Activated naive CD4-positive, alpha-beta T cell treated with anti-CD3 and anti-CD28 coated beads, Interleukin-2, amount 50 U/mL, for 24 hours (primary cell): ENCODE results near the gene MIOX.

ENCODE experiments used
- H3K27ac Mint-ChIP-seq: one replicate; pipeline ENCODE4 v1.8.0; 2021; ENCODE audit warnings: mild to moderate bottlenecking, mixed read lengths
- H3K27me3 Mint-ChIP-seq: one replicate; pipeline ENCODE4 v1.8.0; 2021; ENCODE audit warnings: mixed read lengths
- H3K36me3 Mint-ChIP-seq: one replicate; pipeline ENCODE4 v1.8.0; 2021; ENCODE audit warnings: mixed read lengths
- H3K4me1 Mint-ChIP-seq: one replicate; pipeline ENCODE4 v1.8.0; 2021; ENCODE audit warnings: mixed read lengths
- H3K4me3 Mint-ChIP-seq: one replicate; pipeline ENCODE4 v1.8.0; 2021; ENCODE audit warnings: mild to moderate bottlenecking, mixed read lengths
- H3K9me3 Mint-ChIP-seq: one replicate; pipeline ENCODE4 v1.8.0; 2021; ENCODE audit warnings: mixed read lengths

MIOX gene

GRCh38 chr22:50523806-50524675 lies 37.4 kb downstream of the MIOX start:
- Mint-ChIP-seq H3K9me3 (no peaks in the 10 kb centered on the region), H3K4me3 (peak overlapping the region; percentile 97), H3K27me3 (no peaks in the 10 kb centered on the region), H3K36me3 (peaks cover 5% of the 10 kb centered on the region), H3K4me1 (peaks cover 28% of the 10 kb centered on the region), H3K27ac (peak overlapping the region; percentile 79)

DNA sequence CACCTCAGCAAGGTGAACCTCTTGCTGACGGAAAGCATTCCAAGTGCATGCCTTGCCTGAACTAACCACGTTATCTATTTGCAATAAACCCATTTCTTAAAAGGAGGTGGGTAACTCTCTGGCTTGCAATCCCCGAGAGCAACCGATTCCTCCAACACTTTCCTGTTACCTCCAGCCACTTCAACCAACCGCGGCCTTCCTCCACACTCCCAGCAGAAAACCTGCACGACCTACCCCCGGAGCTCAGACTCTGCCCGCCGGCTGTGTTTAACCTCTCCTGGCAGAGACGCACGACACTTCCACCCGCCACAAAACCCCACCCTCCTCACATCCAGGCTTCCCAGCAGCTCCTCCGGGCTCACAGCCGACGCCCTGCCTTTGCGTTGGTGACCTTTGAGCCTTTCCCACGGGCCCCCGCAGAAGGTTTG lies 38.0 kb downstream of the MIOX start:
- Mint-ChIP-seq H3K9me3 (no peaks in the 10 kb centered on the region), H3K4me1 (peaks cover 28% of the 10 kb centered on the region), H3K27ac (peak overlapping the region; percentile 79), H3K4me3 (peak overlapping the region; percentile 97), H3K36me3 (peaks cover 5% of the 10 kb centered on the region), H3K27me3 (no peaks in the 10 kb centered on the region)

DNA sequence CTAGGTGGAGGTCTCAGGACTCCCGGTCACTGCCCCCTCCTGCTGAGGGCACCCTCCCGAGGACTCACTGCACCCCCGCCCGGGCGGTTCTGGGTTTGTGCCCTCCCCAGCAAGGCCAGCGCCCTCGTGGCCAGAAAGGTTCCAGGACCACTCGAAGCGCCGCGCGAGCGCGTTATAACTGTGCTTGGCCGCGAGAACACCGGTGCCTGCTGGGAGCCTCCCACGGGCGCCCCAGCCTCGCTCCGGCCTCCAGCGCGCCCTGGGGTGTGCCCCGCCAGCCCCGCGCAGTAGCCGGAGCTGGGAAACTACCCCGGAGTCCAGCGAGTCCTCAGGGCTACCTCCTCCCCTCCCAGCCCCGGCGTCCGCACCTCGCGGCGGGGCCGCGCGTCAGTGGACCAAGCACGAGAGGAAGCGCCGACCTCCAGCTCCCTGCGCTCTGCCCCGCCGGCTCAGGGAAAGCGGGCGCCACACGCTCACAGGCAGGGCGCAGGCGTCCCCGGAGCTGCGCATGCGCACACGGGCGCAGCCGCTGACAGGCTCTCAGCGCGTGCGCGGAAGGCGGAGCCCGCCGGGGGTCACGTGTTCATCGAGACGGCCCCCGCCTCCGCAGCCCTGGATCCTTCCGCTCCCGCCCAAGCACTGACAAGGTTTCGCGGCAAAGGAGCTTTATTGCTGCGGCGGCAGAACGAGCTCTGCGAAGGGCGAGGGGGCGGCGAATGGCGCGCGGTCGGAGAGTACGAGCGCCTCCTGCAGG lies 38.6 kb downstream of the MIOX start, which contains the start of gene SCO2:
Gene SCO2 (minus strand): TSS at position 495 of the 754 bp plus-strand sequence. CDS start 1,187 bp downstream, outside the sequence.
- no peaks in the 10 kb centered on the region for H3K27me3 Mint-ChIP-seq
- H3K36me3 Mint-ChIP-seq, result peaks cover 5% of the 10 kb centered on the region
- no peaks in the 10 kb centered on the region for H3K9me3 Mint-ChIP-seq
- peak within 1 kb of the TSS; percentile 83 for H3K27ac Mint-ChIP-seq
- H3K4me3 Mint-ChIP-seq, result peak within 1 kb of the TSS; percentile 97
- H3K4me1 Mint-ChIP-seq, result peaks cover 28% of the 10 kb centered on the region

GRCh38 chr22:50525858-50526107 lies 39.1 kb downstream of the MIOX start:
- Mint-ChIP-seq H3K4me3 (peak overlapping the region; percentile 97), H3K27me3 (no peaks in the 10 kb centered on the region), H3K27ac (peak overlapping the region; percentile 83), H3K4me1 (peaks cover 28% of the 10 kb centered on the region), H3K9me3 (no peaks in the 10 kb centered on the region), H3K36me3 (peaks cover 5% of the 10 kb centered on the region)

DNA sequence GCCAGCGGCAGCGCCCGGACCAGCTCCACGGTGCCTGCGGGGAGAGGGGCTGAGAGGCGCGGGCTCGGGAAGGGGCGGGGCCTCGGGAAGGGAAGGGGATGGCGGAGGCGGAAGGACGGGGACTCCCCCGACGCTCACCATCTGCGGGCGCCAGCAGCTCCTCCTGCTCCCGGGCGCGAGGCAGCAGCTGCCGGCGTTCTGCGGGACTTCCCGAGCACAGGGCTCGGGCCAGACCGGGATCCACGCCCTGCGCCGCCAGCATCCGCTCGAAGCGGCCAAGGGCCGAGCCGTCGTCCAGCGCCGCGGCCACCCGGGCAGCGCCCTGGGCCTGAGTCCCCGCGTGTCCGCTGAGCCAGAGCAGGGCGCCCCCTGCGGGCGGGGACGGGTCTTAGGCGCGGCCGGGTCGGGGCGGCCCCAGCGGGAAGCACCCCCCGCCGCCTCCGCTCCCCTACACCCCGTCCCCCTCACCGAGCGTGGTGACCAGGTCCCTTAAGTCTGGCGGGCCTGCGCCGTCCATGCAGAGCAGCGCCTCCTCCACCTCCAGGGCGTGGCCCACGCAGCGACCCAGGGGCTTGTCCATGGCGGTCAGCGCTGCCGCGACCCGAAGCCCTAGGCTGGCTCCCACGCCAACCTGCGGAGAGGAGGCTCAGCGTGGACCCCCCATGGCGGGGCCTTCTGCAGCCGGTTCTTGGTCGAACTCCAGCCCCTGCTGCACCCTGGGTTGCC lies 39.6 kb downstream of the MIOX start:
- Mint-ChIP-seq H3K36me3 (peaks cover 5% of the 10 kb centered on the region), H3K27me3 (no peaks in the 10 kb centered on the region), H3K4me3 (peak overlapping the region; percentile 74), H3K4me1 (peaks cover 28% of the 10 kb centered on the region), H3K9me3 (no peaks in the 10 kb centered on the region), H3K27ac (peak overlapping the region; percentile 35)

DNA sequence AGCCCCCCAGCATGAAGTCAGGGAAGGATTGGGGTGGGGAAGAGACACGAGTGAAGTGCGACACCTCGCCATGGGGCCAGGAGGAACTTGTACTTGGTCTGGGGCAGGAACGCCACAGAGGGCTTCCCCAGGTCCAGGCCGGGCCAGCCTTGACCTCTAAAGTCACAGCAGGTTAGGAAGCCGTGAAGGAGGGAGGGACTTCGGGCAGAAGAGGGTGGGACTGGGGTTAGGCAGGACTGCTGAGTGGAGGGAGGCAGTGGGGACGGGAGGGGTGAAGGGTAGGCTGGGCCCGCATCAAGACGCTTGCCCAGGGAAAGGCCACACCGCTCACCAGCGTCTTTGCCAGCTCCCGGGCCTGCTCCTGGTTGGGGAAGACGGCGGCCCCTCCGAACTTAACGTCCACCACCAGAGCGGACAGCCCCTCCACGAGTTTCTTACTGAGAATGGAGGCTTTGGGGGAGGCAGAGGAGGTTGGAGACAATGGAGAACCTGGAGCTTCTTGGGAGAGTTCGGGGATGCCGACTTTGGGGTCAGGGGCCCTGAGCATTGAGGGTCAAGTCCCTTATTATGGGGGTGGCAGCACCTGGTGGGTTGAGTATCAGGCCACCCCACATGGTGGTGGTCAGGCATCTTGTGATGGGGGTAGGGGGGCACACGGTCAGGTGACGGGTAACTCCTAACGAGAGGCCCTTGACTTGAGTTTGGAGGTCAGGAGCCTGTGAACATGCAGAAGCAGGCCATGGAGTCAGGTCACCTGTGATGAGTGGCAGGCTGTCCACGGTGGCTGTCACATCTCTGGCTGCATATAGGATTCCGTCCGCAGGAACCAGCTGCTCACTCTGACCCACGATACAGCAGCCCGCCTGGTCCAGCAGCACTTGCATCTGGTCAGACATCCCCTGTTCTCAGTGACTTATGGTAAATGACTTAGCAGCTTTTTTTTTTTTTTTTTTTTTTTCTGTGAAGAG lies 40.5 kb downstream of the MIOX start:
- Mint-ChIP-seq H3K36me3 (peaks cover 5% of the 10 kb centered on the region), H3K9me3 (no peaks in the 10 kb centered on the region), H3K27me3 (no peaks in the 10 kb centered on the region), H3K4me1 (peaks cover 28% of the 10 kb centered on the region), H3K27ac (peak overlapping the region; percentile 65), H3K4me3 (peak overlapping the region; percentile 74)

DNA sequence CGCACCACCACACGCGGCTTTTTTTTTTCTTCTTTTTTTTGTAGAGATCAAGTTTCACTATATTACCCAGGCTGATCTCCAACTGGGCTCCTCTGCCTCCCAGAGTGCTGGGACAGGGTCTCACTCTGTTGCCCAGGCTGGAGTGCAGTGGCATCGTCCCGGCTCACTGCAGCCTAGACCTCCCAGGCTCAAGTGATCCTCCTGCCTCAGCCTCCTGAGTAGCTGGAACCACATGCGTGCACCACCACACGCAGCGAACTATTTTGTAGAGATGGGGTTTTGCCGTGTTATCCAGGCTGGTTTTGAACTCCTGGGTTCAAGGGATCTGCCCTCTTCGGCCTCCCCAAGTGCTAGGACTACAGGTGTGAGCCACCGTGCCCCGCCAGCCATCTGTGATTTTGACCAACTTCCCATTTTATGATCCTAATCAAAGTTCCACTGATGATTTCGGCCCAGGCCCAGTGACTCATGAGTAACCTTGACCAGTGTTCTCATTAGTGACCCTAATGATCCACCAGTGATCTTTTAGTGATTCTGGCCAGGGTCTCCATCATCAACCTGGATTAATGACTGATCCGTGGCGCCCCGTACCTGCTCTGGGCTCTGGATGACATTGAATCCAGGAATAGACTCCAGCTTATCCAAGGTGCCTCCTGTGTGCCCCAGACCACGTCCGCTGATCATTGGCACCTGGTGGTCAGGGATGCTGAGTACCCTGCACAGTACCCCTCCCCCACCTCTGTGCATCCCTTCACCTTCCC lies 41.4 kb downstream of the MIOX start:
- Mint-ChIP-seq H3K9me3 (no peaks in the 10 kb centered on the region), H3K4me3 (peak overlapping the region; percentile 74), H3K4me1 (peaks cover 35% of the 10 kb centered on the region), H3K36me3 (peaks cover 5% of the 10 kb centered on the region), H3K27me3 (no peaks in the 10 kb centered on the region), H3K27ac (peak overlapping the region; percentile 68)

DNA sequence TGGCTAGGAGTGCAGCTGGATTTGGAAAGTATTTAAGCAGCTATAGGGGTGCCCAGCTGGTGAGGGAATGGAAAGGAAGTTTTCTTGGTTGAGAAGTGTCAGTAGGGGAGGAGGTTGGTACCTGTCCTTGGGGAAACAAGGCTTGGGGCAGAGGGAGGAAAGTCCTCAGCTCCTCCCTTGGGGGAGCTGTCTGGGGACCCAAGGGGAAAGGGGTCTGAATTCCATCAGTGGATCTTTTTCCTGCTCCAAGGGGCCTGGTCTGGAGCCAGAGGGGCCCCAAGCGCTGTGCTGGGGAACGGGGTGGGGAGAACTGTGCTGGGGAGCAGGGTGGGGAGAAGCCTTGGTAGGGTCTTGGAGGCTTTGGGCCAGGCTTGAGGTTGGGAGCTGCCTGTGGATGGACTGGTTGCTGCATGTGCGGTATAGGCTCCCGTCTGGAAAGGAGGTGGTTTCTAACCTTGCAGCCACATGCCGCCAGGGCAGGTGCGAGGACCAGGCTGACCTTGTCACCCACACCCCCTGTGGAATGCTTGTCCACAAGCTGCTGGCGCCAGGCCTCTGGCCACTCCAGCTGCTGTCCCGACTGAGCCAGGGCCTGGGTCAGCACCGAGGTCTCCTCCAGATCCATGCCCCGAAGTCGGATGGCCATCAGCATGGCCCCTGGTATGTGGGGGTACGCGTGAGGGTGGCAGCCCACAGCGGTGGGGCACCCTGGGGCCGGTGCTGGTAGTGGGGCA lies 42.2 kb downstream of the MIOX start:
- H3K9me3 Mint-ChIP-seq, result no peaks in the 10 kb centered on the region
- peaks cover 5% of the 10 kb centered on the region for H3K36me3 Mint-ChIP-seq
- H3K27me3 Mint-ChIP-seq, result no peaks in the 10 kb centered on the region
- H3K4me1 Mint-ChIP-seq, result peaks cover 42% of the 10 kb centered on the region
- H3K4me3 Mint-ChIP-seq, result peak overlapping the region; percentile 61
- no peak overlapping the region for H3K27ac Mint-ChIP-seq

DNA sequence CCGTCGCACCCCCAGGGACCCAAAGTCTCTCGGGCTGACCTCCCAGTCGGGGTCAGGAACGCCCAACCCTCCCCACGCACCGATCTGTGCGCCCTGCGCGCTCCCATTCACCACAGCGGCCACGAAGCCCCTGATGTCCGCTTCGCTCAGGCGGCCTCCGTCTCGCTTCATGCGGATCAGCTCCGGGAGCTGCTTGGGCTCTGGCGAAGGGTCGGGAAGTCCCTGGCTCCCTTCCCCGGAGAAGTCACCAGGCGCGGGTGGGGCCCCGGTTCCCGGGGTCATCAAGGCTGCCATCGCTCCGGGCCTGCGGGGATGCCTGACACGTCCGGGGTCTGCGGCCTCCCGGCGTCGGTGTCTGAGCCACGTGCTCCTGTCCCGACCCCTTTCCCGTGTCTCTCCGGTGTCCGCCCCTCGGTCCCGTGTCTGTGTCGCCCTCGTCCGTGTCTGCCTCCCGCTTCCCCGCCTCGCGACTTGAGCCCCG lies 42.8 kb downstream of the MIOX start:
- Mint-ChIP-seq H3K36me3 (peaks cover 4% of the 10 kb centered on the region), H3K27me3 (no peaks in the 10 kb centered on the region), H3K4me3 (peak overlapping the region; percentile 42), H3K4me1 (peaks cover 46% of the 10 kb centered on the region), H3K9me3 (no peaks in the 10 kb centered on the region), H3K27ac (peak overlapping the region; percentile 30)

DNA sequence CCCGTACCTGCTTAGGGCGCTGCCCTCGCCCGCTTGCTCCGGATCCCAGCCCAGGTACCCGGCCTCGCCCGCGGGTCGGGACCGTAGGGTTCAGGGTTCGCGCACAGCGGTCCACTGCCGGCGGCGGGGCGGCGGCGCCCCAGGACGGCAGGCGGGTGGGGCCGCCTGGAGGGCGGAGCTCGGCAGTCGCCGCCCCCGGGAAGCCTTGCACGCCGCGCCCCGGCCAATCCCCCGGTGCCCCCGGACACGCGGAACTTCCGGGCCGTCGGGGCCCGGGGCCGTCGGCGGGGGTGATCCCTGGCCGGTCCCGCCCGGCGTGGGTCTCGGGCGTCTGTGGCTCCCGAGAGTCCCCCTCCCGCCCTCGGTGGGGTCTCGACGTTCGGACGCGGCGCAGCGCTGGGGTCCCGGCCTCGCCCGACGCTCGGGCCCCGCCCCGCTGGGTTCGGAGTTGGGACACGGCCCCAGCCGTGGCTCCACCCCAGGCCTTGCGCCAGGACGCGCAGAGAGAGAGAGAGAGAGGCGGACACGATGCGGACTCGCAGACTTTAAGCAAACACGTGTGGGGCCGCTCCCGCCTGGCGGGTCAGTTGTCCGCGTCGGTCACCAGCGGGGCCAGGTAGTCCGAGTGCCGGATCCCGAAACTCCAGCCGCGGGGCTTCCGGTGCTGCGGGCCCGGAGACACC lies 43.4 kb downstream of the MIOX start, which contains the start of gene TYMP:
Gene TYMP (minus strand): TSS at position 116 of the 683 bp plus-strand sequence. CDS start 303 bp downstream, outside the sequence.
- Mint-ChIP-seq H3K9me3 (no peaks in the 10 kb centered on the region), H3K36me3 (no peaks in the 10 kb centered on the region), H3K4me1 (peaks cover 43% of the 10 kb centered on the region), H3K27me3 (no peaks in the 10 kb centered on the region), H3K27ac (peak within 1 kb of the TSS; percentile 96), H3K4me3 (peak within 1 kb of the TSS; percentile 92)

GRCh38 chr22:50530580-50530876 lies 43.9 kb downstream of the MIOX start:
- Mint-ChIP-seq H3K27ac (peak overlapping the region; percentile 92), H3K27me3 (no peaks in the 10 kb centered on the region), H3K36me3 (no peaks in the 10 kb centered on the region), H3K9me3 (no peaks in the 10 kb centered on the region), H3K4me1 (peaks cover 43% of the 10 kb centered on the region), H3K4me3 (peak overlapping the region; percentile 92)

GRCh38 chr22:50530877-50531545 lies 44.4 kb downstream of the MIOX start:
- no peaks in the 10 kb centered on the region for H3K9me3 Mint-ChIP-seq
- no peaks in the 10 kb centered on the region for H3K36me3 Mint-ChIP-seq
- peaks cover 43% of the 10 kb centered on the region for H3K4me1 Mint-ChIP-seq
- peak overlapping the region; percentile 96 for H3K27ac Mint-ChIP-seq
- peak overlapping the region; percentile 92 for H3K4me3 Mint-ChIP-seq
- no peaks in the 10 kb centered on the region for H3K27me3 Mint-ChIP-seq

DNA sequence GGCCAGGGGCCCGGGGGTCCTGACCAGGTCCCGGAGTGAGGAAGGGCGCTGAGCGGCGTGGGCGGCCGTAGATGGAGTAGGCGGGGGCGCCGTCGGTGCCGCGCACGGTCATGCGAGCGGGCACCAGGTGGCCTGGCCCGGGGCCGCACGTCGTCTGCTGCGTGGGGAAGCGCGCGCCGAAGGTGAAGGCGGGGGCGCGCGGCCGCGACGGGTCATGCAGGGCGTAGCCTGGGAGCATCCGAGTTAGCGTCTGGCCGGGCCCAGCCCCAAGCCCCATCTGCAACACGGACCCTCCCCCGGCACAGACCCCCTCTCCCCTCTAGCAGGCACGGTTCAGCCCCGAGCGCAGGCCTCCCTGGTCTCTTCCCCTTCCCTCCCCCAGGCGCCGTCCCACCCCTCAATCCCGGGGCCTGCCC lies 44.9 kb downstream of the MIOX start:
- Mint-ChIP-seq H3K4me3 (peak overlapping the region; percentile 92), H3K4me1 (peaks cover 43% of the 10 kb centered on the region), H3K9me3 (no peaks in the 10 kb centered on the region), H3K27me3 (no peaks in the 10 kb centered on the region), H3K27ac (peak overlapping the region; percentile 96), H3K36me3 (no peaks in the 10 kb centered on the region)
